COLO829 (cell line): Measurements from ENCODE around the gene TMEM86A.

Source experiments
- DNase-seq: peaks from one replicate; pipeline ENCODE4 v3.0.0; 2012; ENCODE audit warnings: low spot score

TMEM86A gene

DNA sequence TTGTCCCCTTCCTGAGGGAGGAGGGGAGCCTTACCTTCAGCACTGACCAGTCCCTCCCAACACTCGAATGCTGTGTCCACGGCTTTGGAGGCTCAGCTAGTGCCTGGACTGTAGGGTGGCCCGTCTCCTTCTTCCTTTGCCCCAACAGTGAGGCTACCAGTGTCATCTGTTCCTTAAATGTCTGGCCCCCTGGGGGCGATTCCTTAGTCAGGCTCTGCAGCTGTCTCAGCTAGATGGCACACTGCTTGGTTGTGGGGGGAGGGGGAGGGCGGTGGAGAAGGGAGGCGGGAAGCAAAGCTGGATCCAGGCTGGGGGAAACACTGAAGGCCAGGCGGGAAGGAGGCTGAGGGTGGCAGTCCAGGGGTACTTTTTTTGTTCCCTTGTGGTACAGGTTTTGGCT lies 27.5 kb downstream of the TMEM86A start, which contains the start of gene IGSF22:
IGSF22 (minus strand) TSS at position 149 of the 400 bp plus-strand sequence. CDS start 1,952 bp downstream, outside the sequence.
- DNase-seq, result no peak

DNA sequence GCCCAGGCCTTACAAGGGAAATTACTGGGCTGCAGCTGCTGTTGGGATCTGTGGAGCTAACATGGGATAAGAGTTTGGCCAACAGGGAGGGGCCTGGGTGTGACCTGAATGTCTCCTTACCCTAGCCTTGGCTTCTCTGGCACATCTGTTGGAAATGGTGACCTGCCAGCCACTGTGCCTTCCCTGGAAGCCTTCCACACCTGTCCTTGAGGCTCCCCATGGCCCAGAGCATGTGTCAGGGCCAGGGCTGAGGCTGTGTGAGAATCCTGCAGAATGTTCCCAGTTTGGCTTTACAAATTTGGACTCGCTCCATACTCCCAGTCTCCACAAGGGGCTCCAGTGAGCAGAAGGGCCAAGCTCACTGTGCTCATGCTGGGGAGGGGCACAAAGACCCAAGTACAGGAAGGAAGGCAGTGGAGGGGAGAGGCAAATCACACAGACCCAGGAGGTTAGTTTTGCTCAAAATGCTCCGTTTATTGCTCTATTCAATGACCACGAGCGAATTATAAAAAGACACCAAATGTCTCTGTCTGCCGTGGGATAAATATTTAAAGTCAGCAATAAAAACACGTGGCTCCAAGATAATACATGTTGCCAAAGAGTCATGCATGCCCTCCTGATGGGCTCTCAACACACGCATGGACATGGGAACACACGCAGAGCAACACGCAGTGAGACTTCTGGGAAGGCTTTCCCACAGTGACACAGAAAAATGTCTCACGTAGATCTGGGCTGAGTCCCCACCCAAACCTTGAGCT lies 29.1 kb downstream of the TMEM86A start:
- DNase-seq, result peak; percentile 49

DNA sequence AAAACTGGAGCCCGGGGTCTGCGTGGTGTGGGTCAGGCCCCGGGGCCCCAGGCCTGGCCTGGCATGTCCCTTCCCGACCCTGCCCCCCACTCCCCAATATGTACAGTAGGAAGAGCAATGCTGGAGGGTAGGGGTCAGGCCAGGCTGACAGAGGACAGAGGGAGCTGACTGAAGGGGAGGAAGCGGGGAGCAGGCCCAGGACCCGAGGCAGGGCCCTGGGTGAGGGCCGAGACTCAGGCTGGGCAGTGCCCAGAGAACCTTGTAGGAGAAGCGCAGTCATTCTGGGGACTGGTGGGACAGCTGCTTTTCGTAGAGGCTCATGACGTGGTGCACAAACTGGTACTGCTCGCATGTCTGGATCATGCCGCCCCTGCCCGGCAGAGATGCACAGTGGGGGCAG lies 30.1 kb downstream of the TMEM86A start:
- DNase-seq, result no peak

DNA sequence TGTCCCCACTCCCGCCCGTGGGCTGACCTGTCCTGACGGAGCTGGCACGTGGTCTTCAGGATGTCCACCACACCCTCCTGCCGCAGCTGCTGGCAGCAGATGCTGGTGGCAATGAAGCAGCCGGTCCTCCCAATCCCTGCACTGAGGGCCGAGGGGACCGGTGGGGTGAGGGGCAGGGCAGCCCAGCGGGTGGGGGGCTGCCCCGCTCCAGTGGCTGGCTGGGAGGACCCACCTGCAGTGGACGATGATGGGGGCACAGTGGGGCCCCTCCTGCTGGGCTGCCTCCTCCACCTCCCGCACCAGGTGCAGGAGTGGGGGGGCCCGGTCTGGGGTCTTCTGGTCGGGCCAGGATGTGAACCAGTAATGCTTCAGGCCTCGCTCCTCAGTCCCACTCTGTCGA lies 30.8 kb downstream of the TMEM86A start:
- DNase-seq, result no peak

DNA sequence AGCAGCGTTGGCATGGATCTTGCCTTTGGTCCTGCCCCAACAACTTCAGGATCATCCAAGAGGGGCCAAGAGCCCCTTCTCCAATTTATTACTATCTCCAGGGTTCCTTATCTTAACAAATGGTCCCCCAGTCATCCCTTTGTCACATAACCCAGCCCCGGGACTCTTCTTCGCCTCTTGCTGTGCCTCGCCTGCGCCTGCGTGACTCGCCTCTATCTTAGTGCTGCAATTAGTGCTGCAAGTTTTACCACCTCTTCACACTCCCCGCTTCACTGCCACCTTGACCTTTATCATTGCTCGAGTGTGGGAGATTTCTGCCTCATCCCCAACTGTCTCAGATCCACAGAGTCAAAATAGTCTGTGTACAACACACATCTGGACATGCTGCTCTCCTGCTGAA lies 31.4 kb downstream of the TMEM86A start:
- no peak for DNase-seq

DNA sequence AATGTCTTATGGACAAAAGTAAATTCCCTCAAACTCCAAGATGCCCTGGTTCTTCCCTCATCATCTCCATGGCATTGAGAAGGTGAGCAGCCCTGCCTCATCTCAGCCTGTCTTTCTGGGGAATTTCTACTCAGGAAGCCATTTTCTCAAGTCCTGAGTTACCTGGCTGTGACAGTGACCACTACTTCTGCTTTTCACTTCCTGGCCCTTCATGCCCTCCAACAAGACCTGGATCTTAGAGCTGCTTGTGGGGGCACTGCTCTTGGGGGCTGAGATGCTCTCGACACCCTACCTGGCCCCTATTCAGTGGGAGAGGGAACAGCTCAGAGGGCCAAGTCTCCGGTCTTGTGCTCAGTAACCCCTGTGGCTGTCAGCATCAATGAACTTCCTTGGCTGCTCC lies 32.9 kb downstream of the TMEM86A start:
- DNase-seq, result no peak

DNA sequence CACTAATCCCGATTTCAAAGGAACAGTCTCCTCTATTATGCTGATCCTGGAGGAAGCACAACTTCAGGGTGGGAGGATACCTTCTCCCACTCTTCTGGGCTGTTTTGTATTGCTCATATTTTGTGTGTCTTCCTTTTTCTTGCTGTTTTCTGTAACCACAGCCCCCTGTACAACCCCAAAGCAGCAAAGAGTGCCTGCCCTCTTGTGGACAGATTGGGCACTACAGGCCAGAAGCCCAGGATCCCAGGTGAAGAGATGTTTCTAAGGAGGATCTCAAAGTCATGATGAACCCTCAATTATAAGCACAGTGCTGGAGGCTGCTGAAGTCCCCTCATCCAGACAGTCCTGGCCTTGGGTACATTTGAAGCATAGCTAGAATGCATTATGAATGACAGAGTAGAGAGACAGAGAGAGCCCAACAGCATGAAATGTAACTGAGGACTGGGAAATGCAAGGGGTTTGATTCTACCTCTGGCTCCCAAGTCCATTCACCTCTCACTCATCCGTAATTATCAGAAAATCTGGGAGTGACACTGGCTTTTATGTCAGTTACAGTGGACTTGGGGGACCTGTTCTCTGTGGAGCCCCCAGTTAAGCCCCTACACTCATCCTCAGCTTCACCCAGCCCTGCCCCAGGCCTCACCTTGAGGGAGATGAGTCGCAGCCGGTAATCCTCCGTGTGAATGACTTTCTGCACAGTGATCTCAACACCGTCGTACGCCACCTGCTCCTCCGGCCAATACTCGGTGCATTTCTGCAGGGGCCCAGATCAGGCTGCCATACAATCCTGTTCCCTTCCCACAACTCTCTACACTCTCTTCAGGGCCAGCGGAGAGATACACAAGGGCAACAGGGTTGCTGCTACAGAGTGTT lies 33.6 kb downstream of the TMEM86A start:
- peak; percentile 61 for DNase-seq

DNA sequence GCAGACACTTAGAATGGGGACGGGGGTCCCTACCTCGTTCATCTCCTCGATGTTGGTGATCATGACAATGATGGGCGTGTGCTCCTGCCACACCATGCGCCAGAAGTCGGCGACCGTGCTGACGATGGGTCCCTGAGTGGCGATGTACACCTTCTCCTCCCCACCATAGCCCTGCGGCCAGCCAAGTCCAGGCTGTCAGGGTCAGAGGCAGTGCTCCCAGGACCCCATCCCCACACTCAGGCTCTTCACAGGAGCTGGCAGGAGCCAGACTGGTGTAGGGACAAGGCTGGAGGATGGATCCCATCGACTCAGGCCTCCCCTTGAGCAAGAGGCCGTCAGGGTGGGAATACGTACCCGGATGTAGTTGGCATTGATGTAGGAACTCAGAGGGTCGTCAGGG lies 34.6 kb downstream of the TMEM86A start:
- no peak for DNase-seq

DNA sequence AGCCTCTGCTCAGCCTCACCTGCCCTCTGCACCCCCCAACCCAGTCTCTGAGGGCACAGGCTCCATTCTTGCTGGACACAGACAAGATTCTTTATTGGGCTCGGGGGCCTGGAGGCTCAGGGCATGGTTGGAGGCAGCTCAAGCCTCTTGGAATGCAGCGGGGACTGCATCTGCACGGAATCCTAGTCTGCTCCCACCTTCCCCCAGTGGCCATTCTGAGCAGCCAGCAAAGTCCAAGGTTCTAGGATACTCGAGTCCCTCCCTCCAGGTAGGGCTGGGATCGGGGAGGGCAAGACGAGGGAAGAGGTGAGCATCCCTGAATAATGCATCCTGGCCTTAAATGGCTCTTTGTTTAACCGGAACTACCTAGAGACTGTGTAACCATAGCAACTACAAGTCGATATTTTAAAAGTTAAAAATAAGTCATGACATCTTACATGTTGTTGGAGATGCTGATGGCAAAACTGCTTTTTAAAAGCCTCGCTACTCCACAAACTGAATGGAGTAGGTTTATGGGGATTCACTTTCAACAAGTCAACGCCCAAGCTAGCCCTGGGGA lies 38.1 kb downstream of the TMEM86A start:
- no peak for DNase-seq

DNA sequence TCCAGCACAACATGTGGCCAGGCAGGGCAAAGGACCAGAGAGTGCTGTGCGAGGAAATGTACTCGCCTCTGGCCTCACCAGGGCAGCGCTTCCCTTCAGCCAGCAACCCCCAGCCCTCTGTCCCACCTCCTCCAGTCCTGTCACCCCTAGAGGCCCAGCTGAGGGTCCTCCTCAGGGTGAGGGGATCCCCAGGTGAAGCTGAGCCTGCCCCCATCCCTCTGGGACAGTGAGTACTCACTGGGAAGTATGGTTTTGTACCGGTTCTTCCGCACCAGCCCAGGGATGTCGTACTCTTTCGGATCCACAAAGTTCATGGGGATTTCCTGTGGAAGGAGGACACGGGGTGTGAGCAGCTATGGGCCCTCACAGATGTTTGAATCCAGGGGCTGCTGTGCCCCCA lies 39.1 kb downstream of the TMEM86A start:
- DNase-seq, result no peak

DNA sequence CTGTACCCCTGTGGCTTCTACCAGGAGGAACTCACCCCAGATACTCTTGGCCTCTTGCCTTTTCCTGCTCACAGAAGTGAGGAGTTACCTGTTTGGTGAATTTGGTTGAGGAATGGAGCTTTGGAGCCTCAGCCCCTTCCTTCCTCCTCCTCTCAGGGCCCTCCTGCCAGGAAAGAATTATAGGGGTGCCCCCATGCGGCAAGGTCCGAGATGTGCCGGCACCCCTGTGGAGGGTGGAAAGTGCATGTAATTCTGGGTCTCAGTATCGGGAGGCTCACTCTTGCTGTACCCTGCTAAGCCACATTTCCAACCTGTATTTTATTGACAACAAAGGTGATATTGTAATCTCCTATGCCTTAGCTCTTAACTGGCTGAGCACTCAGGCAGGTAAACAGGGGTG lies 41.1 kb downstream of the TMEM86A start:
- DNase-seq, result no peak

DNA sequence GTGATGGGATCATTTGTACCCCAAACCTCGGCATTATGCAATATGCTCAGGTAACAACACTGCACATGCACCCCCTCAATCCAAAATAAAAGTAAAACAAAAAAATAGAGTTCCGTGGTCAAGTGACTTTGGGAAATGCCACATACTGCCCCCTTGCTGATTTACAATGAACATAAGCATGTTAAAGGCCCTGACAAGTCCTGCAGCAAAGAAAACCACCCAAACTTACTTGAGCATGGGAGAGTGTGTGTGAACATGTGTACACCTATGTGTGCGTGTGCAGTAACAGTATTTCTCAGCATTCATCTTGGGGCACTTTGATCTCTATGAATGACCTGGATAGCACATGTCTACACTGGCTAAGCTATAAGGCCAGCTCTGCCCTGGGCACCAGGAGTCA lies 43.2 kb downstream of the TMEM86A start:
- no peak for DNase-seq

DNA sequence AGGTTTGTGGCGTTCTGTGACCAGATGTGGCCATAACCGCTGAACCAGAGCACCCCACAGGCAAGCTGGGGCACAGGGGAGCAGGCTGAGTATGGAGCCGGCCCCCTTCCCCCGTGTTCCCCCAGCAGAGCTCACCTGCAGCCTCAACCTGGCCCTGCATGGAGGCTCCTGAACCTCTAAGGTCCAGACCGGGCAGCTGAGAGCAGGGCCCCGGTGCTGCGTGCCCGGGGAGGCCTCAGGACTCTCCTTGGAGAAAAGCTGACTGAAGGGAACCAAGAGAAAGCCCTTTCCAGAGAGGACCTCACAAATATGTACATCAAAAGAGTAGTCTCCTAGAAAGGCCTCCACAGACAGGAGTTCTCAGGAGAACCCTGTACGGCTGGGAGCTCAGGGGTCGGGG lies 44.8 kb downstream of the TMEM86A start:
- DNase-seq, result no peak

DNA sequence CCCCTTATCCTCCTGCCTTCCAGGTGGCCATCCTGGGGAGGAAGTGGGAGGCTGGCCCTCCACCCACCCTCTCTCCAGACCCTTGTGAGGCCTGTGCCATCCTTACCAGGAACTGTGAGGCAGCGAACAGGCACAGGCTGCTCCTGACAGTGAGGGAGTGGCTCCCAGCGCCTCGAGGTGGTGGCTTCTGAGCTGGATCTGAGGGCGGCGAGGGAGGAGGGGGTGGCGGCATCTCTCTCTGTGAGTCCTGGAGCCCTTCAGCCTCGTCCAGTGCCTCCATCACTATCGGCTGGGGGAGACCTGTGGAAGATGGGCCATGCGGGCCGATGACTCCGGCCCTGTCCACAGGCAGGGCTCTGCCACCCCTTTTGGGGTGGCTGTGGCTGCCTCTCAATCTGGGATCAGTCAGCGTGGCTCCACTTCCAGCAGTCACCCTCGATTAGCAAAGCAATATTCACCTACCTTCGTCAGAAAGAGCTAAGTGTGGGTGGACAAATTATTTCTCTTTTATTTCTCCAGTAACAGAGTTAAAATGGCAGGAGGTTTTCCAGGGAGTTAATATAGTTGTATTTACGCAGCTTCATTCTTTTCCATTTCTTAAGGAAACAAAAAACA lies 45.4 kb downstream of the TMEM86A start:
- DNase-seq, result no peak

DNA sequence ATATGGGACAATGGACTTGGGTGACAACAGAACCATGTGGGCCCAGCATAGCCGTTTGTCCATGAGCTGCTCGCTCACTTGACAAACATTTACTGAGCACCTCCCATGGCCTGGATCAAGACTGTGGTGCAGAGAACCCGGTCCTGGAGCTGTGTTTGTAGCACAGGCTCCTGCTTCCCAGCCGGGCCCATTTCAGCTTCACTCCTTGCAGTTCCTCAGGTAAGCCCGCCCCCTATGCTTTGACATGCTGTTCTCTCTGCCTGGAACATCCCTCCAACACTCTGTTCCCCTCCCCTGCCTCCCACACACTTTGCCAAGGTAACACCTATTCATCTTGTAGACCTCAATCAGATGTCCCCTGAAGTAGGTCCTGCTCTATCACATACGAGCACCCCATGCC lies 46.7 kb downstream of the TMEM86A start:
- DNase-seq, result no peak

DNA sequence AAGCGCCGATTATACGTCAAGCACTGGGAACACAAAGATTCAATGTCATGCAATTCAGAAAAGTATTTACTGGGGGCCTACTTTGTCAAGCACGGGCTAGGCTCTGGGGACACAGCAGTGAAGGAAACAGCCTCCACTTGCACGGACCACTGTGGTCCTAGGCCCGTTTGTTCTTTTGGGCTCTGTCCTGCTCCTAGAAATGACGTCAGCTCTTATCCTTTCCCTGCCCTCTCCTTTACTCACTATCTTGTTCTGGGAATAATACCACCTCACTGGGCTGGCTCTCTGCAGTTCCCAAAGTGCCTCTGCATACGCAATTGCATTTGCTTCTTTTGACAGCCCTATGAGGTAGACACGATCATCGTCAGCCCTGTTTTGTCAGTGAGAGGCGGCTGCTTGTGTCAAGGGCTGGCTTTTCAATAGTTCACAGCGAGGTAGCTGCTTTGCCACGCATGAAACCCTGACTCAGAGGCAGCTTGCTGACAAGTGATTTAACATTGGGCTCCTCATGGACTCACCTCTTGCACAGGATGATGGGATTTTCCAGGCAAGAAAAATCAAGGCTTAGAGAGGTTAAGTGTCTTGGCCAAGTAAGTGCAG lies 50.3 kb downstream of the TMEM86A start:
- no peak for DNase-seq

DNA sequence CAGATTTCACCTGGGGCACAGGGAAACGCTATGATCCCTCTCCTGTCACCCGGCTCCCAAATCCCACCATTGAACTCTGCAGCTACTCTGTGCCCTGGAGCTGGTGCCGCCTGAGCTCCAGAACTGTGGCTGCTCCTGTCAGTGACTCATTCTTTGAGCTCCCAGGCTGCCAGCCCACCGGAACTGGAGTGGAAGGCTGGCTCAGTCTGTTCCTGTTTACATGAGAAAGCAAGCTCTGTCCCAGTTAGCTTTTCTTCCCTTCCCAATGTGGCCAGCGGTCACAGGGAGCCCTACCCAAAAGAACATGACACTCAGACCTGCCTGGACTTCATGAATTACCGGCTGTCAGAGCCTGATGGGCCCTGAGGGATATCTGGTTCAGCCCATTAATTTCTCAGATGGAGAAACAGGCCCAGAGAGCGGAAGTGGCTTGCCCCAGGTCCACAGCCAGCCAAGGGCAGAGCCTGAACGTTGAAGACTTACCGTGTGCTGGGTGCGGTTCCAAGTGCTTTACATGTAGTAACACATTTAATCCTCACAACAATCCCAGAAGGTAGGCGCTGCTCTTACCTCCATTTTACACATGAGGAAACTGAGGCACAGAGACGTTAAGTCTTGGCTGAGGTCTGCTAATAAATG lies 51.2 kb downstream of the TMEM86A start:
- DNase-seq, result peak; percentile 86

DNA sequence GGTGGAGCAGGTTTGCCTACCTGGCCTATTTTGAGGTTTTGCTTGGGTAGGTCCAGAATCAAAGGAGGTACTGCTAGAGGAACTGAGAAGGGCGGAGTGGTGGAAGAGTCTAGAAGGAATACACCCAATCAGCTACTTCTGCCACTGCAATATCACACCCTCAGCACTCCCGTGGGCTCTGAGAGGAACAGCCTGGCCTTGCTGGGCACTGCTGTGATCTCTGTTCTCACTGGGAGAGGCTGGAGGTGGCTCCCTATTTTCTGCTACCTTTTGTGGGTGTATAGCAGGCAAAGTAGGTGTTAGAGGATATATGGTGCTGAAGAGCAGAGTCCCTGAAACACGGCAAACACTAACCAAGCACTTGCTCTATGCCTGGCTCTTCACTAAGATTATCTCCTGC lies 52.4 kb downstream of the TMEM86A start:
- no peak for DNase-seq

DNA sequence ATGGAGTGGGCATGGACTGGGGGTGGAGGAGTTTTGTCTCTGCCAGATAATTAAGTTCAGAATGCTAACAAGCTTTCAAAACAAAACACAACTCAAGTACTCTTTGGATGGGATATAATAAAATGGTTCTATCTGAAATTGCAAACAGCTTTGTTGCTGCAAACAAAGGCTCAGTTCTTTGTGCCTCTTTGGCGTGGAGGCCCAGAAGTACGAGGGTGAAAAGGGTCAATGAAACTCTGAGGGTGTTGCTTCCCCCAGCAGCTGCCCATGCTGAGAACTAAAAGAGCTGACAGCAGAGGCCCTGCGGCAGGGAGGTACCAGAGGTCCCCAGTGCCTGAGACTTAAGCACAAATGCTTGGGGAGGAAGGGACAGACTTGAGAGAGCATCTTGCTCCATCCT lies 53.9 kb downstream of the TMEM86A start:
- DNase-seq, result peak; percentile 9

DNA sequence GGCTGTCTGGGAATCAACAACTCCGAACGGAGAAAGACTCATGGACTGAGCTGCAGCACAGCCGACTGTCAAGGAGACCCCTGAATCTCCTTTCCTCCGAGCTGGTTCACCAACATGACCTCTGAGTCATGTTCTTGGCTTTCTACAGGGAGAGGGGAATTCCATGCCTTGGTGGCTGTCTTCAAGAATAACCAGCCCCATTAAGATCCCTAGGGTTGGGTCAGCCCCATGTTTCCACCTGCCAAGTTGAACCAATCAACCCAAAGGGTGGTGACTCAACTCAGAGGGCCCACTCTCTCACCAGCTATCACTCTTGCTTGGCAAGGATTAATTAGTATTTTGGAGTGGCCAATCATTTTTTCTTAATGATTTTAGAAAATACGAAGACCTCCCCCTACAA lies 55.7 kb downstream of the TMEM86A start:
- DNase-seq, result no peak
